ENCODE data around the gene TARM1. TPM values are rescaled to one million over a fixed set of nuclear protein-coding genes. Genes with fewer than 3 reads are reported as not detected.
"Not testable (repeated sequence)": the region's sequence is repeated elsewhere in the genome, so short reads cannot be mapped to it uniquely, and the experiment has no call there.

Gene TARM1
- total and polyA plus RNA-seq, 7 experiments from 2014 or later = not detected

DNA sequence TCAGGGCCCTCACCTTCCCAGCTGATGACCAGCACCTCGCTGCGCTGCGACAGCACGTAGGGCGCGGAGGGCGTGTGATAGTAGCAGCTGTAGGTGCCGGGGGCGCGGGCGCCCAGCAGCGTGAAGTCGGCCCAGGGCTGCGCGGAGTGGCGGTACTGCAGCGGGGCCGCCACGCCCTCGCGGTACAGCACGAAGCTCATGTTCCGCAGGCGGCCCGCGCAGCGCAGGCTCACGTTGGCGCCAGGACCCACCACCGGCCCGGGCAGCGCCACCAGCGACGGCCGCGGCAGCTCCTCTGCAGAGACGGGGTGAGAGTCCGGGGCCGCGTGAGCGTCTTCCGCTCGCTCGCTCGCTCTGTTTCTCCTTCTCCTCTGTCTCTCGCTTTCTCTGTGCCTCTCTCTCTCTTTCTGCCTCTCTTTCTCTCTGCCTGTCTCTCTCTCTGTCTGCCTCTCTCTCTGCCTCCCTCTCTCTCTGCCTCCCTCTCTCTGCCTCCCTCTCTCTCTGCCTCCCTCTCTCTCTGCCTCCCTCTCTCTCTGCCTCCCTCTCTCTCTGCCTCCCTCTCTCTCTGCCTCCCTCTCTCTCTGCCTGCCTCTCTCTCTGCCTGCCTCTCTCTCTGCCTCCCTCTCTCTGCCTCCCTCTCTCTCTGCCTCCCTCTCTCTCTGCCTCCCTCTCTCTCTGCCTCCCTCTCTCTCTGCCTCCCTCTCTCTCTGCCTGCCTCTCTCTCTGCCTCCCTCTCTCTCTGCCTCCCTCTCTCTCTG, 14.9 kb upstream of the TARM1 start:
- Mint-ChIP-seq H3K4me1 (peaks cover 9 to 26% (median 17%) of the 10 kb centered on the region in 7 donors), H3K27ac (peak overlapping the region in 7 of 9 donors; percentile 19 to 80 (median 71)), H3K27me3 (peaks cover 8 to 24% (median 15%) of the 10 kb centered on the region in 5 donors), H3K4me3 (peak overlapping the region; percentile 49 to 87 (median 82))
- H3K36me3 ChIP-seq (ENCODE audit: control insufficient read depth in 2 of 3, insufficient read depth in 3 of 3, low read length in 3 of 3); H3K9me3 ChIP-seq (ENCODE audit: control insufficient read depth in 2 of 3, low read length in 3 of 3); H3K36me3 Mint-ChIP-seq; H3K27me3 ChIP-seq (ENCODE audit: control insufficient read depth in 2 of 2, insufficient read depth in 2 of 2, low read length in 2 of 2); H3K9me3 Mint-ChIP-seq: not testable (repeated sequence)
- ATAC-seq (peak; percentile 82), DNase-seq (peak in 8 of 9 donors; percentile 35 to 51 (median 38))
- Histone ChIP-seq H3K4me3 (ENCODE audit: low read length) (peak overlapping the region; percentile 42), H3K27ac (ENCODE audit: low read depth, low read length) (peak overlapping the region; percentile 6), H3K4me1 (ENCODE audit: control insufficient read depth in 2 of 2, insufficient read depth in 2 of 2, low read length in 2 of 2) (peaks cover 7 to 11% of the 10 kb centered on the region in 2 donors)
- POLR2A ChIA-PET = interaction anchor here (0.5 to 1.3 kb wide), 6 partner anchors 9 to 229 kb away, joined by 3 to 4 read pairs (median 3); partner anchors contain the start of genes LENG1, MYADM, PRPF31 and TFPT
- intact Hi-C loops (cut with micrococcal nuclease) = loop anchor here in 1 of 2 donors (1.0 to 2.0 kb wide), 2 partner anchors 19 to 254 kb away; partner anchors contain the start of genes PRPF31 and TFPT
- CTCF ChIA-PET = interaction anchor here (0.5 to 0.7 kb wide), 2 partner anchors 71 to 72 kb away, joined by 3 to 4 read pairs; no protein-coding TSS in a partner anchor

GRCh38 chr19:54095136-54095858, 14.1 kb upstream of the TARM1 start:
- H3K36me3 Mint-ChIP-seq = peaks cover 0 to 3% (median 0%) of the 10 kb centered on the region in 5 donors
- H3K4me1 Mint-ChIP-seq = peaks cover 9 to 25% (median 15%) of the 10 kb centered on the region in 7 donors
- no peaks in the 10 kb centered on the region for H3K36me3 ChIP-seq (ENCODE audit: control insufficient read depth in 2 of 3, insufficient read depth in 3 of 3, low read length in 3 of 3)
- H3K27ac ChIP-seq (ENCODE audit: low read depth, low read length) = peak overlapping the region; percentile 6
- intact Hi-C loops (cut with micrococcal nuclease) = no loop called here
- H3K9me3 ChIP-seq (ENCODE audit: control insufficient read depth in 2 of 3, low read length in 3 of 3) = no peaks in the 10 kb centered on the region
- no peak for DNase-seq
- CTCF ChIA-PET = interaction anchor here (0.5 to 0.7 kb wide), 2 partner anchors 70 to 71 kb away, joined by 3 to 4 read pairs; no protein-coding TSS in a partner anchor
- H3K4me3 ChIP-seq (ENCODE audit: low read length) = peak overlapping the region; percentile 42
- H3K9me3 Mint-ChIP-seq = peaks cover 0 to 5% (median 0%) of the 10 kb centered on the region in 11 donors
- no peaks in the 10 kb centered on the region for H3K27me3 ChIP-seq (ENCODE audit: control insufficient read depth in 2 of 2, insufficient read depth in 2 of 2, low read length in 2 of 2)
- H3K27ac Mint-ChIP-seq = no peak overlapping the region
- POLR2A ChIA-PET = interaction anchor here (0.5 to 0.8 kb wide), 5 partner anchors 9 to 228 kb away, joined by 3 to 4 read pairs (median 3); partner anchors contain the start of genes MYADM and TSEN34
- no peak for ATAC-seq
- peak overlapping the region in 6 of 10 donors; percentile 25 to 87 (median 78) for H3K4me3 Mint-ChIP-seq
- H3K27me3 Mint-ChIP-seq = peaks cover 8 to 24% (median 16%) of the 10 kb centered on the region in 5 donors
- H3K4me1 ChIP-seq (ENCODE audit: control insufficient read depth in 2 of 2, insufficient read depth in 2 of 2, low read length in 2 of 2) = peaks cover 7 to 11% of the 10 kb centered on the region in 2 donors

DNA sequence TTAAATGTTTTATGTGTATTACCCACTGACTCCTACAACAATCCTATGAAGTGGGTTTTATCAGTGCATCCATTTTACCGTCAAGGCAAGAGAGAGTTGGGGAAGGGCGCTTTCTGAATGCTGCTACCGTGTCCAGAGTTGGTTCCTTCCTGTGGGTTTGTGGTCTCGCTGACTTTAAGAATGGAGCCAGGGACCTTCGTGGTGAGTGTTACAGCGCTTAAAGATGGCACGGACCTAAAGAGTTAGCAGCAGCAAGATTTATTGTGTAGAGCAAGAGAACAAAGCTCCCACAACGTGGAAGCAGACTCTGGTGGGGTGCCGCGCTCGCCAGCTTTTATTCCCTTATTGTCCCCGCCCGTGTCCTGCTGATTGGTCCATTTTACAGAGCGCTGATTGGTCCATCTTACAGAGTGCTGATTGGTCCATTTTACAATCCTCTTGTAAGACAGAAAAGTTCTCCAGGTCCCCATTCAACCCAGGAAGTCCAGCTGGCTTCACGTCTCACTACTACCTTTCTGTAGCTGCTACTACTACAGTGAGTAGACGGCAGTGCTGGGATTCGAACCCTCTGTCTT, 13.3 kb upstream of the TARM1 start:
- no peak overlapping the region for H3K27ac ChIP-seq (ENCODE audit: low read depth, low read length)
- CTCF ChIA-PET = no interaction called here
- H3K4me3 ChIP-seq (ENCODE audit: low read length) = no peak overlapping the region
- peaks cover 9 to 25% (median 15%) of the 10 kb centered on the region in 7 donors for H3K4me1 Mint-ChIP-seq
- H3K9me3 ChIP-seq (ENCODE audit: control insufficient read depth in 2 of 3, low read length in 3 of 3) = no peaks in the 10 kb centered on the region
- POLR2A ChIA-PET = interaction anchor here (0.6 to 0.7 kb wide), 2 partner anchors 10 to 96 kb away, joined by 3 read pairs; partner anchors contain the start of gene TSEN34
- peak overlapping the region in 5 of 10 donors; percentile 25 to 82 (median 35) for H3K4me3 Mint-ChIP-seq
- H3K36me3 ChIP-seq (ENCODE audit: control insufficient read depth in 2 of 3, insufficient read depth in 3 of 3, low read length in 3 of 3) = no peaks in the 10 kb centered on the region
- DNase-seq = no peak
- no peak for ATAC-seq
- H3K27me3 ChIP-seq (ENCODE audit: control insufficient read depth in 2 of 2, insufficient read depth in 2 of 2, low read length in 2 of 2) = no peaks in the 10 kb centered on the region
- H3K27me3 Mint-ChIP-seq = peaks cover 8 to 24% (median 16%) of the 10 kb centered on the region in 5 donors
- peaks cover 7 to 11% of the 10 kb centered on the region in 2 donors for H3K4me1 ChIP-seq (ENCODE audit: control insufficient read depth in 2 of 2, insufficient read depth in 2 of 2, low read length in 2 of 2)
- peaks cover 0 to 3% (median 0%) of the 10 kb centered on the region in 5 donors for H3K36me3 Mint-ChIP-seq
- intact Hi-C loops (cut with micrococcal nuclease) = no loop called here
- peaks cover 0 to 5% (median 0%) of the 10 kb centered on the region in 11 donors for H3K9me3 Mint-ChIP-seq
- H3K27ac Mint-ChIP-seq = no peak overlapping the region

DNA sequence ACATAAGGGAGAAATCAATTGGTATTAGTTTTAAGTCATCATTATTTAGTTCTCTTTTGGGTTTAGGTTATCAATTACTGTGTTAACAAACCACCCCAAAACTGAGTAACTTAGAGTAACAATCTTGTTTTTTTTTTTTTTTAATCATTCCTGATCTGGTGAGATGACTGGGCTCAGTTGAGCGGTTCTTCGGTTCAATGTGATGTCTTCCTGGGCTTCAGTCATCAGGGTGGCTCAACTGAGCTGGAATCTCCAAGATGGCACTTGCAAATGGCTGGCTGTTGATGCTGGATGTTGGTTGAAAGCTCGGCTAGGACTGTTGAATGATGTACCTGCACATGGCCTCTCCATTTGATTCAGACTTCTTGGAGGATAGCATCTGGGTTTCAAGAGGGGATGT, 3.2 kb upstream of the TARM1 start:
- ATAC-seq (no peak), DNase-seq (no peak)
- ChIA-PET CTCF (no interaction called here), POLR2A (no interaction called here)
- H3K27ac Mint-ChIP-seq = peak overlapping the region in 1 of 9 donors; percentile 30
- peaks cover 0 to 3% (median 0%) of the 10 kb centered on the region in 5 donors for H3K36me3 Mint-ChIP-seq
- Histone ChIP-seq H3K4me1 (ENCODE audit: control insufficient read depth in 2 of 2, insufficient read depth in 2 of 2, low read length in 2 of 2) (no peaks in the 10 kb centered on the region), H3K27me3 (ENCODE audit: control insufficient read depth in 2 of 2, insufficient read depth in 2 of 2, low read length in 2 of 2) (no peaks in the 10 kb centered on the region), H3K27ac (ENCODE audit: low read depth, low read length) (no peak overlapping the region), H3K4me3 (ENCODE audit: low read length) (no peak overlapping the region), H3K36me3 (ENCODE audit: control insufficient read depth in 2 of 3, insufficient read depth in 3 of 3, low read length in 3 of 3) (no peaks in the 10 kb centered on the region), H3K9me3 (ENCODE audit: control insufficient read depth in 2 of 3, low read length in 3 of 3) (peaks cover 0 to 7% (median 0%) of the 10 kb centered on the region in 3 experiments)
- H3K4me3 Mint-ChIP-seq = no peak overlapping the region
- intact Hi-C loops (cut with micrococcal nuclease) = no loop called here
- peaks cover 0 to 43% (median 10%) of the 10 kb centered on the region in 11 donors for H3K9me3 Mint-ChIP-seq
- H3K27me3 Mint-ChIP-seq = peaks cover 0 to 14% (median 5%) of the 10 kb centered on the region in 5 donors
- H3K4me1 Mint-ChIP-seq = no peaks in the 10 kb centered on the region

- Histone ChIP-seq H3K27ac (ENCODE audit: low read depth, low read length) (no peak overlapping the region), H3K9me3 (ENCODE audit: control insufficient read depth in 2 of 3, low read length in 3 of 3) (peaks cover 0 to 7% (median 0%) of the 10 kb centered on the region in 3 experiments), H3K4me1 (ENCODE audit: control insufficient read depth in 2 of 2, insufficient read depth in 2 of 2, low read length in 2 of 2) (no peaks in the 10 kb centered on the region), H3K36me3 (ENCODE audit: control insufficient read depth in 2 of 3, insufficient read depth in 3 of 3, low read length in 3 of 3) (no peaks in the 10 kb centered on the region), H3K27me3 (ENCODE audit: control insufficient read depth in 2 of 2, insufficient read depth in 2 of 2, low read length in 2 of 2) (no peaks in the 10 kb centered on the region), H3K4me3 (ENCODE audit: low read length) (no peak overlapping the region)
- H3K4me3 Mint-ChIP-seq = no peak overlapping the region
- POLR2A ChIA-PET = interaction anchor here (0.7 kb wide), 1 partner anchor 10 kb away, joined by 3 read pairs; no protein-coding TSS in a partner anchor
- DNase-seq (no peak), ATAC-seq (no peak)
- H3K36me3 Mint-ChIP-seq = no peaks in the 10 kb centered on the region
- no peak overlapping the region for H3K27ac Mint-ChIP-seq
- intact Hi-C loops (cut with micrococcal nuclease) = no loop called here
- H3K9me3 Mint-ChIP-seq = peaks cover 0 to 24% (median 5%) of the 10 kb centered on the region in 11 donors
- peaks cover 0 to 12% (median 0%) of the 10 kb centered on the region in 5 donors for H3K27me3 Mint-ChIP-seq
- CTCF ChIA-PET = no interaction called here
- no peaks in the 10 kb centered on the region for H3K4me1 Mint-ChIP-seq
Observed at GRCh38 chr19:54077334-54077733, 3.8 kb downstream of the TARM1 start.

- intact Hi-C loops (cut with micrococcal nuclease) = no loop called here
- Mint-ChIP-seq H3K4me1 (no peaks in the 10 kb centered on the region), H3K27ac (no peak overlapping the region), H3K9me3 (peaks cover 0 to 10% (median 2%) of the 10 kb centered on the region in 11 donors), H3K27me3 (peaks cover 0 to 18% (median 0%) of the 10 kb centered on the region in 5 donors), H3K36me3 (peaks cover 0 to 4% (median 0%) of the 10 kb centered on the region in 5 donors), H3K4me3 (no peak overlapping the region)
- Histone ChIP-seq H3K9me3 (ENCODE audit: control insufficient read depth in 2 of 3, low read length in 3 of 3) (no peaks in the 10 kb centered on the region), H3K27me3 (ENCODE audit: control insufficient read depth in 2 of 2, insufficient read depth in 2 of 2, low read length in 2 of 2) (no peaks in the 10 kb centered on the region), H3K4me3 (ENCODE audit: low read length) (no peak overlapping the region), H3K27ac (ENCODE audit: low read depth, low read length) (no peak overlapping the region), H3K36me3 (ENCODE audit: control insufficient read depth in 2 of 3, insufficient read depth in 3 of 3, low read length in 3 of 3) (no peaks in the 10 kb centered on the region), H3K4me1 (ENCODE audit: control insufficient read depth in 2 of 2, insufficient read depth in 2 of 2, low read length in 2 of 2) (no peaks in the 10 kb centered on the region)
- DNase-seq (no peak), ATAC-seq (no peak)
- ChIA-PET CTCF (no interaction called here), POLR2A (no interaction called here)
Observed at GRCh38 chr19:54074851-54075250, 6.3 kb downstream of the TARM1 start.

Measured in naive thymus-derived CD4-positive, alpha-beta T cell (primary cell).